Endothelial cell of umbilical vein (primary cell): ENCODE measurements around the gene SERPINB11. TPM values are rescaled to one million over a fixed set of nuclear protein-coding genes. Genes with fewer than 3 reads are reported as not detected.

Source experiments
- BruUV-seq: library from RNA; stranded (reverse); fragments of 400-500 nt; replicated peaks from 2 replicates; lab custom pipeline; 2021; lab: Mats Ljungman, UMichigan
- CTCF ChIA-PET: fragments of 300-600, 350-600 bp; sonication (Branson Sonifier 250); formaldehyde crosslinking; loops from one replicate; lab custom pipeline; 2021; ENCODE audit warnings: antibody characterized with exemption, inconsistent platforms; lab: Charles Lee
- POLR2A ChIA-PET: fragments of 300-600, 350-600 bp; sonication (Branson Sonifier 250); formaldehyde crosslinking; loops from one replicate; lab custom pipeline; 2021; ENCODE audit warnings: antibody characterized with exemption, inconsistent platforms; lab: Charles Lee
- DNase-seq: peaks from one replicate; pipeline ENCODE4 v3.0.0-alpha.2; 2011; ENCODE audit warnings: low read depth, low spot score
- FAIRE-seq: peaks from 2 replicates; lab custom pipeline; 2011; peaks lifted over from hg19 to GRCh38; lab: Jason Lieb, UNC
- H2AFZ ChIP-seq: 2 replicates; pipeline ENCODE4 v1.6.0; 2012; ENCODE audit warnings: low read depth, low read length, control low read depth, inconsistent platforms
- H3K27ac ChIP-seq: 2 replicates; pipeline ENCODE4 v1.5.1; 2011; ENCODE audit warnings: low read depth, mild to moderate bottlenecking, control low read depth, low read length, moderate library complexity; ENCODE audit not compliant: insufficient read depth
- H3K27me3 ChIP-seq, 2 experiments: 2 replicates each; pipeline versions ENCODE4 v1.6.0 to v1.6.1; 2011; ENCODE audit warnings: low read length in 2 of 2, mixed read lengths in 1 of 2; ENCODE audit not compliant: control insufficient read depth in 2 of 2, insufficient read depth in 2 of 2
- H3K36me3 ChIP-seq, 2 experiments: 2 replicates in 1 of 2; 3 replicates in 1 of 2; pipeline ENCODE4 v1.5.1; 2011; ENCODE audit warnings: low read length in 2 of 2, mild to moderate bottlenecking in 1 of 2, moderate library complexity in 1 of 2; ENCODE audit not compliant: control insufficient read depth in 2 of 2, insufficient read depth in 2 of 2; ENCODE audit errors: extremely low read depth in 1 of 2
- H3K4me1 ChIP-seq: 3 replicates; pipeline ENCODE4 v1.5.1; 2011; ENCODE audit warnings: mild to moderate bottlenecking, low read length; ENCODE audit not compliant: control insufficient read depth, insufficient read depth; ENCODE audit errors: extremely low read depth
- H3K4me2 ChIP-seq: 2 replicates; pipeline ENCODE4 v1.6.1; 2011; ENCODE audit warnings: low read length, control low read depth, mixed read lengths; ENCODE audit not compliant: insufficient read depth
- H3K4me3 ChIP-seq, 3 experiments: fragments of 200-600 bp in 1 of 3; sonication (generic), shearing (Covaris generic) in 1 of 3; replicated peaks in 1 of 3; 2 replicates each; pipeline ENCODE4 v1.5.1; 2011 to 2016; ENCODE audit warnings: control low read depth in 3 of 3, low read length in 3 of 3, mild to moderate bottlenecking in 2 of 3, inconsistent platforms in 1 of 3, low read depth in 1 of 3, moderate library complexity in 1 of 3; ENCODE audit not compliant: insufficient read depth in 1 of 3
- H3K79me2 ChIP-seq: 2 replicates; pipeline ENCODE4 v1.6.0; 2012; ENCODE audit warnings: low read length, inconsistent platforms; ENCODE audit not compliant: control insufficient read depth, insufficient read depth
- H3K9ac ChIP-seq: replicated peaks from 2 replicates; pipeline ENCODE3; 2011; ENCODE audit warnings: low read length, control low read depth; ENCODE audit not compliant: insufficient read depth; ENCODE audit errors: extremely low read depth
- H3K9me1 ChIP-seq: replicated peaks from 3 replicates; pipeline ENCODE4 v1.6.0; 2011; ENCODE audit warnings: mild to moderate bottlenecking, low read length; ENCODE audit not compliant: control insufficient read depth, insufficient read depth; ENCODE audit errors: extremely low read depth
- H3K9me3 ChIP-seq: replicated peaks from 2 replicates; pipeline ENCODE4 v1.5.1; 2012; ENCODE audit warnings: low read length, inconsistent platforms; ENCODE audit not compliant: control insufficient read depth, insufficient read depth
- H4K20me1 ChIP-seq: replicated peaks from 2 replicates; pipeline ENCODE3; 2011; ENCODE audit warnings: mild to moderate bottlenecking, low read length; ENCODE audit not compliant: control insufficient read depth, insufficient read depth; ENCODE audit errors: extremely low read depth
- CTCF ChIP-seq, 2 donors: IDR thresholded peaks; 1 replicate in 1 of 2; 2 replicates in 1 of 2; pipeline ENCODE4 v1.5.1; 2011; ENCODE audit warnings: low read length in 2 of 2, mild to moderate bottlenecking in 2 of 2, moderate library complexity in 2 of 2, control low read depth in 1 of 2, inconsistent platforms in 1 of 2, low read depth in 1 of 2; ENCODE audit not compliant: insufficient read depth in 1 of 2; ENCODE audit errors: extremely low read depth in 1 of 2
- EZH2 ChIP-seq: IDR thresholded peaks from 2 replicates; pipeline ENCODE4 v1.6.1; 2012; ENCODE audit warnings: borderline replicate concordance, low read depth, mild to moderate bottlenecking, moderate library complexity, low read length, inconsistent platforms; ENCODE audit not compliant: severe bottlenecking
- FOS ChIP-seq: IDR thresholded peaks from 2 replicates; pipeline ENCODE4 v1.6.1; 2011; ENCODE audit warnings: mild to moderate bottlenecking, low read length, moderate library complexity, borderline replicate concordance; ENCODE audit not compliant: insufficient read depth
- GATA2 ChIP-seq: IDR thresholded peaks from 2 replicates; pipeline ENCODE4 v1.7.0; 2011; ENCODE audit warnings: low read depth, mild to moderate bottlenecking, moderate library complexity, mixed read lengths, low read length; ENCODE audit not compliant: insufficient read length, insufficient read depth
- JUN ChIP-seq: IDR thresholded peaks from 2 replicates; pipeline ENCODE4 v1.6.1; 2011; ENCODE audit warnings: borderline replicate concordance, low read depth; ENCODE audit not compliant: insufficient read length, insufficient read depth
- MAX ChIP-seq: IDR thresholded peaks from 2 replicates; pipeline ENCODE4 v1.6.1; 2011; ENCODE audit not compliant: insufficient read depth, insufficient read length
- MYC ChIP-seq: IDR thresholded peaks from one replicate; pipeline ENCODE4 v1.6.1; 2011; ENCODE audit warnings: mild to moderate bottlenecking, low read depth, low read length
- POLR2A ChIP-seq: IDR thresholded peaks from 2 replicates; pipeline ENCODE4 v1.6.1; 2012; ENCODE audit warnings: low read depth, mild to moderate bottlenecking, control low read depth, low read length
- POLR2AphosphoS5 ChIP-seq: IDR thresholded peaks from 2 replicates; pipeline ENCODE4 v1.6.1; 2012; ENCODE audit warnings: low read depth, mild to moderate bottlenecking, control low read depth, low read length, moderate library complexity; ENCODE audit not compliant: insufficient read depth
- dilution Hi-C: fragments of 300-500 bp; cut with MboI; formaldehyde crosslinking; loops from one replicate; pipeline ENCODE4 v1.15.0; 2019; ENCODE audit warnings: low sequenced_read_pairs; ENCODE audit not compliant: extremely low pct_ligation_motif_present
- intact Hi-C: fragments of 100-400 bp; cut with micrococcal nuclease; formaldehyde crosslinking; loops from one replicate; pipeline ENCODE4 v1.10.0; 2022
- polyA plus RNA-seq, 4 experiments: library from polyadenylated mRNA; depleted of rRNA in 3 of 4; stranded (reverse) in 3 of 4; unstranded in 1 of 4; fragments of >200 nt; gene quantifications; 2 replicates each; pipeline versions ENCODE4 v1.2.1 to v1.2.3, GENCODE V29; 2011 to 2012; ENCODE audit warnings: missing spikeins in 1 of 4
- total RNA-seq: library from RNA; stranded (reverse); gene quantifications from 2 replicates; pipeline ENCODE4 v1.2.3, GENCODE V29; 2021

Gene SERPINB11
- total and polyA plus RNA-seq, 2 donors (not counting 3 experiments of a cell fraction or from before 2014, with no cell fraction given) = not detected

GRCh38 chr18:63752636-63753035 is 49.9 kb downstream of the SERPINB11 start:
- Histone ChIP-seq H3K79me2 (no peaks in the 10 kb centered on the region), H3K27me3 (no peaks in the 10 kb centered on the region), H3K9ac (no peak overlapping the region), H4K20me1 (no peaks in the 10 kb centered on the region), H3K4me1 (no peaks in the 10 kb centered on the region), H3K9me1 (no peaks in the 10 kb centered on the region), H3K9me3 (no peaks in the 10 kb centered on the region), H2AFZ (no peak overlapping the region), H3K27ac (no peak overlapping the region), H3K36me3 (no peaks in the 10 kb centered on the region), H3K4me3 (no peak overlapping the region), H3K4me2 (no peak overlapping the region)
- dilution Hi-C loops = no loop called here
- TF ChIP-seq MAX (no peak), CTCF (IDR thresholded peaks at IDR 0.05; ENCODE audit: extremely low read depth in 1 of 2, insufficient read depth in 1 of 2, low read depth in 1 of 2, low read length in 2 of 2) (no peak), EZH2 (no peak), MYC (no peak), POLR2AphosphoS5 (no peak), FOS (no peak), JUN (no peak), GATA2 (no peak), POLR2A (no peak)
- FAIRE-seq (no peak), DNase-seq (no peak)
- POLR2A ChIA-PET = no interaction called here
- CTCF ChIA-PET = no interaction called here
- BruUV-seq = no TSS peak
- intact Hi-C loops = no loop called here
